ENCODE results near the gene NET1.

Gene NET1

GRCh38 chr10:5492929-5493576 lies 80.7 kb downstream of the NET1 start:
- no peak for DNase-seq
- Histone ChIP-seq H3K4me3 (ENCODE audit: low read depth, low read length) (no peak overlapping the region), H3K27me3 (replicated peaks) (no peaks in the 10 kb centered on the region), H3K36me3 (replicated peaks) (no peaks in the 10 kb centered on the region), H3K27ac (no peak overlapping the region)
- in situ Hi-C loops (cut with HindIII; ENCODE audit: low pct_ligation_motif_present, low sequenced_read_pairs): no loop called here
- no peak for TF ChIP-seq CTCF (IDR thresholded peaks at IDR 0.05; ENCODE audit: low read depth, low read length, missing control alignments)

DNA sequence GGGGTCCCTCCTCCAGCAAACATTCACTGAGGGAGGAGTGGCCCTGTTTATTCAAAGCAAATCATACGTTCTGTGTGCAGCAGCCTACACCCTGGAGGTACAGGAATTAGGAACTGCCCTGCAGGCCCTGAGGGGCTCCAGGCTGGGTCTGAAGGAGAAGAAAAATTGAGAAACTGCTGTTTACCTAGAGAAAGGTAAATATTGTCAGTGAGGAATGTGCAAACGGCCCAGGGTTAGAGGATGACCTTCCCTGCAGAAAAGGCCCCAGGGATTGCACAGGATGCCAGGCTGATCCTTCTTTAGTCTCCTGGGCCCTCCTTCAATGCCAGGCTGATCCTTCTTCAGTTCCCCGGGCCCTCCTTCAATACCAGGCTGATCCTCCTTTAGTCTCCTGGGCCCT lies 81.3 kb downstream of the NET1 start:
- Histone ChIP-seq H3K36me3 (replicated peaks) (no peaks in the 10 kb centered on the region), H3K4me3 (ENCODE audit: low read depth, low read length) (no peak overlapping the region), H3K27me3 (replicated peaks) (no peaks in the 10 kb centered on the region), H3K27ac (no peak overlapping the region)
- in situ Hi-C loops (cut with HindIII; ENCODE audit: low pct_ligation_motif_present, low sequenced_read_pairs): no loop called here
- no peak for DNase-seq
- TF ChIP-seq CTCF (IDR thresholded peaks at IDR 0.05; ENCODE audit: low read depth, low read length, missing control alignments): no peak

DNA sequence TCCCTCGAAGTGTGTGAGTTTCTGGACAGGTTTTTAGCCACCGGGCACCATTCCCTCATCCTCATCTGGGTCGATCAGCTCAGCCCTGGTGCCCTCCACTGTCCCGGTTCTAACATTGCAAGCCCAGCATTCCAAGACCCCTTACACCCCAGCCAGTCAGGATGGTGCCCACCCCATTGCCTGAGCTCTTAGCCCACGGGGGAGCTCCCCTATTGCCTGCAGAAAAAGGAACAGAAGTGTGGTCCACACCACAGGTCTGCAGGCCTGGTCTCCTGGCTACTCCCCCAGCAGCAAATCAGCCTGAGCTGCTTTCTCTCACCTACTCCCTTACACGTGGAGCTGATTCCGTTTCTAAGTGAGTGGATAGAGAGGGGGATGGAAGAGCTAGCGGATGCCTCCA lies 82.3 kb downstream of the NET1 start:
- no peaks in the 10 kb centered on the region for H3K27me3 ChIP-seq (replicated peaks)
- in situ Hi-C loops (cut with HindIII; ENCODE audit: low pct_ligation_motif_present, low sequenced_read_pairs): no loop called here
- no peak overlapping the region for H3K4me3 ChIP-seq (ENCODE audit: low read depth, low read length)

GRCh38 chr10:5496261-5497250 lies 84.2 kb downstream of the NET1 start:
- no peak overlapping the region for H3K4me3 ChIP-seq (ENCODE audit: low read depth, low read length)
- no peaks in the 10 kb centered on the region for H3K27me3 ChIP-seq (replicated peaks)
- no peak for TF ChIP-seq CTCF (IDR thresholded peaks at IDR 0.05; ENCODE audit: low read depth, low read length, missing control alignments)
- H3K27ac ChIP-seq: no peak overlapping the region
- DNase-seq: no peak
- H3K36me3 ChIP-seq (replicated peaks): no peaks in the 10 kb centered on the region
- in situ Hi-C loops (cut with HindIII; ENCODE audit: low pct_ligation_motif_present, low sequenced_read_pairs): no loop called here

More for the DNA sequence above, 82.3 kb downstream of the NET1 start:
- no peak overlapping the region for H3K27ac ChIP-seq
- no peak for TF ChIP-seq CTCF (IDR thresholded peaks at IDR 0.05; ENCODE audit: low read depth, low read length, missing control alignments)
- DNase-seq: no peak
- H3K36me3 ChIP-seq (replicated peaks): no peaks in the 10 kb centered on the region

GRCh38 chr10:5497289-5497688 lies 84.9 kb downstream of the NET1 start:
- in situ Hi-C loops (cut with HindIII; ENCODE audit: low pct_ligation_motif_present, low sequenced_read_pairs): no loop called here
- Histone ChIP-seq H3K27ac (no peak overlapping the region), H3K27me3 (replicated peaks) (no peaks in the 10 kb centered on the region), H3K4me3 (ENCODE audit: low read depth, low read length) (no peak overlapping the region), H3K36me3 (replicated peaks) (no peaks in the 10 kb centered on the region)
- no peak for TF ChIP-seq CTCF (IDR thresholded peaks at IDR 0.05; ENCODE audit: low read depth, low read length, missing control alignments)
- no peak for DNase-seq
